NCI-H524 treated with DMSO at 0.1 percent for 48 hours (cell line): ENCODE measurements around the gene ZBTB7A.
"Not testable (repeated sequence)": the region's sequence is repeated elsewhere in the genome, so short reads cannot be mapped to it uniquely, and the experiment has no call there.

Experiments used
- DNase-seq: peaks from one replicate; lab custom pipeline; 2025; lab: John Stamatoyannopoulos, UW

Gene ZBTB7A

DNA sequence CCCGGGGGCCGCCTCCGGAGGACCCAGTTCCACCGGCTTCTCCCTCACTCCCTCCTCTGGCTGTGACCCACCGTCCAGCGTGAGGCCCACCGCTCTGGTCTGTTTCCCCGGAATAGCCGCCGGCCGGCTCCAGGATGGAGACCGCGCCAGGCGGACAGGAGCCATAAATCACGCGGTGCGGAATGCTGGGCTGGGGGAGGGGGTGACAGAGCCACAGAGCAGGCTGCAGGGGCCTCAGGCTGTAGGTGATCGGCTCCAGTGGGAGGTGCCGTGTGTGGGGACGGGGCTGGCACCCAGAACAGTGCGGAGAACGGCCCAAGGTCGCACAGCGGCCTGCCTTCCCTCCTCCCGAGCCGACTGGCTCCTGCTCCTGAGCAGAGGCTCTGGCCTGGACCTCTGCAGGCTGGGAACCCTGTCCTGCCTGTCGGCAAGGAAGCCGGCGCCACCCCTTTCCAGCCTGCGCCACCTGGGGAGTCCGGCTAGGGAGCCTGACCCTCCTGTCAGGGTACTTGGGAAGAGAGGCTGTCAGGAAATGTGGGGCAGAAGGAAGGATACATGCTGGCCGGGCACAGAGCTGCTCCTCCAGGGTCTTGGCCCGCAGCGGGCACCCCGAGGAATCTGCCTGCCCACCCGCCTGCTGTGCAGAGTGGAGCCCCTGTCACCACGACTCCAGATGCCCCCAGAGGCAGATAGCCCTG lies 50.8 kb downstream of the ZBTB7A start:
- DNase-seq = no peak

DNA sequence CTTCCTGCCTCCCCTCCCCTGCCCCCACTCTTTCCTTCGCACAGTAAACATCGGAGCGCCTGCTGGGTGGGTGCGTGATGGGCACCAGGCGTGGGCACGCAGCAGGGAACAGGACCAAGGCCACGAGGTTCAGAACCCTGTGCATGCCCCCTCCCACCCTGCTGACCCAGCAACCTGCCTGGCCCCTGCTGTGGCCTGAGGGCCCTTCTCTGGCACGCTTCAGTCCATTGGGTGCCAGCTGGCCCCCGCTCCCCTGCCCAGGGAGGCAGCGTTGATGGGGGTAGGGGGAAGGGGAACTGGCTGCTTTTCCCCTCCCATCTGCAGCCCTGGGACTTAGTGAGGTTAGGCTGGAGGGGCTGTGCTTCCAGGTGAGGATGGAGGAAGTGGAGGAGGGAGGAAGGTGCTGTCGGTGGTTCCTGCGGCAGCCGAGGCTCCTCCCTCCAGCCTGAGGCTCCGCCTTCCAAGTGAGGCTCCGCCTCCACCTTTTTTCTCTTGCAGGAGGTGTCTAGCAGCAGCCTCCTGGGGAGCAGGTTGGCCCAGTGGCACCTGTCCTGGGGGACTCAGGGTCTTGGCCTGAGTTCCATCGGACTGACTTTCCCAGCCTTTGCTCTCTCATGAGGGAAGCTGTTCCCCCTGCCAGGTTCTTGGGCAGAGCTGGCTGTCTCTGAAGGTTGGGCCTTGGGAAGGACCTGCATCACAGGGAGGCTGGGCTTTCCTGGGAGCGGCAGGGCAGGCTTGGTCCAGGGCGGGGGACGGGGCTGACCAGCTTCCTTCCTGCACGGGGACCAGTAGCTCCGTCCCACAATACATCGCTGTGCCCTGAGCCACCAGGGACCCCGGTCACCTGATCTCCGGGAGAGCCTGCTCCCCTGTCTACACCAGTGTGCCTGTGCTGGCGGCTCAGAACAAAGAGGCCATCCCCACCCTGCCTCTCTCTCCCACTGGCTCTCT lies 51.9 kb downstream of the ZBTB7A start:
- DNase-seq = no peak

DNA sequence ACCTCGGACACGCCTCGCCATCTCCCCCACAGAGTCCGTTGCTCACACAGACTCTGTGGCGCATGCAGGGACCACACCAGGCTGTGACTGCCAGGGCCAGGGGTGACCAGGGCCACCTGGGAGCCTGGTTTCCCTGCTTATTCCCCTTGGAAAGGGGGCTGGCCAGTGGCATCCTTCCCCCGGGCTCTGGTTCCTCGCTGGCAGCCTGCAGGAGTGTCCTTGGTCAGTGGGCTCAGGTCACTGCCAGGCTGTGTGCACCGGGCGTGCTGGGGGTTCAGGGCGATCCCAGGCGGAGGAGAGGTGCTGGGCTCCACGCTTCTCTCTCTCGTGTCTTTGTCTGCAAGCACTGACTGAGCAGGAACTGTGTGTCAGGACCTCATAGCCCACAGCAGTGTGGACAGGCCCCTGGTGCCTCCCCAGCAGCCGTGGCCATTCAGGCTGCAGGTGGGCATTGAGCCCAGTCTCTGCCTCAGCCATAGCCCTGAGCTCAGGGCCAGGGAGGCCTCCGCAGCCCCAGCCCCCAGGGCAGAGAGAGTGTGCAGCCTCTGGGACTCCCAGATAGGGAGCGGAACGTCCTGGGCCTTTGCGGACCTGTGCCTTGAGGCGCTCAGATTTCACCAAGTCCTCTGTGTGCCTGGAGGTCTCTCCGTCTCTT lies 52.7 kb downstream of the ZBTB7A start:
- DNase-seq = no peak

DNA sequence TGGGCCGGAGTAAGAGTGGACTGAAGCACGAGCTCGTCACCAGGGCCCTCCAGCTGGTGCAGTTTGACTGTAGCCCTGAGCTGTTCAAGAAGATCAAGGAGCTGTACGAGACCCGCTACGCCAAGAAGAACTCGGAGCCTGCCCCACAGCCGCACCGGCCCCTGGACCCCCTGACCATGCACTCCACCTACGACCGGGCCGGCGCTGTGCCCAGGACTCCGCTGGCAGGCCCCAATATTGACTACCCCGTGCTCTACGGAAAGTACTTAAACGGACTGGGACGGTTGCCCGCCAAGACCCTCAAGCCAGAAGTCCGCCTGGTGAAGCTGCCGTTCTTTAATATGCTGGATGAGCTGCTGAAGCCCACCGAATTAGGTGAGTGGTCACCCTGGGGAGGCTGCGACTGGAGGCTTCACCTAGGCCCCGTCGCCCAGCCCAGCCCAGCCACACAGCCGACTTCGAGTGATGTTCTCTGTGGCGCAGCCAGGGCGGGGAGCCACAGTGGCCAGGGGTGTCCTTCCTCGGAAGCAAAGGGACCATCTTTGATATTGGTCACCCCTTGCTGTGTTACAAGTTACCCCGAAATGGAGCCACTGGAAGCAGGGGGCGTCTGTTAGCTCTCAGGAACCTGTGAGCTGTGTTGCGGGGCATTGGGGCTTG lies 53.6 kb downstream of the ZBTB7A start:
- no peak for DNase-seq

DNA sequence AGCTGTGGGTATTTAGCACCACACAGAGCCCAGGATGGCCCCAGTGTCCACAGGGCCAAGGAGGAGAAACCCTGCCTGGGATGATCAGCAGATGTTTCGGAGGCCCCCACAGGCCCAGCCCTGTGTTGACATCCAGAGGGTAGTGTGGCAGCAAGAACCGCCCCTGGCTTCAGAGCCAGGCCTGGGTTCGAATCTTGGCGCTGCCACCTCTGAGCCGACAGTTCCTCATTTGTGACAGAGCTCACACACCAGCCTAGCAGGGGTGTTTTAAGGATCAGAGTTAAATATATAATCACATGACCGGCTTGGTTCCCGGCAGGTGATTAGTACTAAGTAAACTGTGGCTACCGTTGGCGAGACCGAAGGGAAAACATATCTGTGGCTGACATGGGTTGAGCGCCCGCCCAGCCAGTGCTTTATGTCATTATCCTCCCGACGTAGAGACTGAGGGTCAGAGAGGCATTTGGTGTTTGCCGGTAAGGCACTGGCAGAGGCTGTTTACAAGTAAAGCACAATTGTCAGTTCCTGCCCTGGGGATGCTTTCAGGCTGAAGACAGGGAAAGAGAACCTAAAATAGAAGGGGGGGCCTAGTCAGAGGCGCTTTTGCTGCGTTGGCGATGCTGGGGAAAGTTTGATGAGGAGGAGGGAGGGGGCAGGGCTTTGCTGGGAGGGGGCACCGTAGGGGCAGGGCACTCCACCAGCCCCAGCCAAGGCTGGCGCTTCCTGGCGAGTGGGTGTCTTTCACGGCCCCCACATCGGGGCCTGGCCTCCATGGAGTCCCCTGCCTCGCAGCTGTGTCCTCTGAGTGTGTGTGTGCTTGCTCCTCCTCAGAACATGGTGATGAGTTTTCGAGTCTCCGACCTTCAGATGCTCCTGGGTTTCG lies 54.4 kb downstream of the ZBTB7A start:
- DNase-seq = no peak

DNA sequence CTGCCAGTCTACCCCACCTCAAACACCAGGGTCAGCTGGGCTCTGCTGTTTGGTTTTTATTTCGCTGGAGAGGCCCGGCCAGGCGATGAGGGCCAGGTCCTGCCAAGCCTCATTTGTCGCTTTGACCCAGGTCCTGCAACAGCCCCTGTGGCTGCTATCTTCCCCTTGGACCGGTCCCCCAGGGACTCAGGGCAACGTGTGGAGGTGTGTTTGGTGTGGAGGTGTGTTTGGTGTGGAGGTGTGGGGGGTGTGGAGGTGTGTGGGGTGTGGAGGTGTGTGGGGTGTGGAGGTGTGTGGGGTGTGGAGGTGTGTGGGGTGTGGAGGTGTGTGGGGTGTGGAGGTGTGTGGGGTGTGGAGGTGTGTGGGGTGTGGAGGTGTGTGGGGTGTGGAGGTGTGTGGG lies 55.3 kb downstream of the ZBTB7A start:
- not testable (repeated sequence) for DNase-seq

DNA sequence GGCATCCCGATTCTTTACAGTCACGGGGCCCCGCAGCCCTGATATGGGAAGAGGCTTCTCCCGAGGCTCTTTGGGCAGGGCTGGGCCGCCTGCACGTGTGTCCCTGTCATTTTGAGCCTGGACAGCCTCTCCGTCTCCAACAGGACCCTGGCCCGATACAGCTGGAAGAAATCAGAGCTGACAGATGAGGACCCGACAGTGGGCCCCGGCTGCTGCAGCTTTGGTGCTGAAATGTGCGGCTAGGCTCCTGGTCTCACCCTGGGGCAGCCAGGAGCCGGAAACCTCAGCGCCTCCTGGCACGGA lies 55.9 kb downstream of the ZBTB7A start:
- DNase-seq = no peak

DNA sequence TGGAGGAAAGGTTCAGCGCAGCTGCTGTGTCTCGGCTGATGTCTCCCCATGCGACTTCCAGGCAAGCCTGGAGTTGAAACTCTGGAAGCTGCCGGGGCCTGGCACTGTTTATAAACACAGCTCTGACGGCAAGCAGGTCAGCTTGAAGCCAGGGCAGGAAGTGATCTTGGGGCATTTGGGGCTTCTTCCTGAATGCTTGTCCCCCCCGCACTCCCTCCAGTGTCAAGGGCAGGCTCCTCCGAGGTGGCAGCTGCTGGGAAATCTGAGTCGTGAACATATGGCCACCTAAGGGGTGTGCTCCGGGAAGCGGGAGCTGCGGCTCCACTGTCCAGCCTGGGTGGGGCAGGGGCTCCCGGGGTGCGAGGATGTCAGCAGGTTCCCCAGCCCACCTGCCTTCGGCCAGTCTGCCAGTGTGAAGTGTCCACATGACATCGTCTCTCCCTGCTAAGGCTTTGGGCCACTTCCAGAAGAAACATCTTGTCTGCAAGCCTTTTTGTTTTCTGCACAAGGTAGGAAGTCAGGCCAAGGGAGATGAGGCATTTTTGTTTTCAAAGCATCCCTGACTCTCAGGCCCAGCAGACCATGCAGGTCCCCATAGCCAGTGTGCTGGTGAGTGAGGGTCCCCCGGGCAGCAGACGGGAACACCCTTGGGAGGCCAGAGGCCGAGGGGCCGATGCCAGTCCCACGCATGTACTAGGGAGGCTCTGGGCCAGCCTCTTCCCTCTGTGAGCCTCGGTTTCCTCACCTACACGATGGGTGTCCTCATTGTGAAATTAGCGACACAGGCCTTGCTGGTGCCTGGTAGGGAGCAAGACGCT lies 56.5 kb downstream of the ZBTB7A start:
- peak; percentile 74 for DNase-seq

DNA sequence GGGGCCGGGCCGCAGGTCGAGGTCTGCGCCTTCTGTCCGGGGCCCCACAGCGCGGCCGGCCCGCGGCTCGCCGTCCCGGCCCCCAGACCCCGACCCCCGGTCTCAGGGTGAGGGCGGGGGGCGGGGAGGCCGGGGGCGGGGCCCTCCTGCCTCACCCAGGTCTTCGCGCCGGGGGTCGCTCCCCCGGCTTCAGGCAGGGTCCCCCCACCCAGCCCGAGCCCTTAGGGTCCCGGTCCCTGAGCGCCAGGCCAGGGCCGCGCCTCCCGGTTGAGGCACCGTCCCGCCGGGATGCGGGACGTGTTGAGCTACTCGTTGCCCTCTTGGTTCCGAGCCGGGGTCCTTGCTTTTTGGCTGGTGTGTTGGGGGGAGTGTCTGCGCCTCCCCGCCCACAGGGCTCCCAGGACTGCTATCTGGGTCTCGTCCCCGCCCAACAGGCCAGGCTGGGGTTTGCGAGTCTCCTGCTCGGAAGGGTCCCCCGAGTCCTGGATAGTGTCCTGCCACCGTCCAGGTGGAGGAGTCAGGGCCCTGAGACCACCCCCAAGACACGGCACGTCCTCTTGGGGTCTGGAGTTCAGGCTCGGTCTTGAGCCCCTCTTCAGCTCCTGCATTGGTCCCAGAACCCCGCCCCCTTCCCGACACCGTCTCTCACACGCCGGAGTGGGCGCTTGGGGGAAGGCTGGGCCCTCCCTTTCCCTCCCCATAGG lies 58.7 kb downstream of the ZBTB7A start:
- DNase-seq = no peak

DNA sequence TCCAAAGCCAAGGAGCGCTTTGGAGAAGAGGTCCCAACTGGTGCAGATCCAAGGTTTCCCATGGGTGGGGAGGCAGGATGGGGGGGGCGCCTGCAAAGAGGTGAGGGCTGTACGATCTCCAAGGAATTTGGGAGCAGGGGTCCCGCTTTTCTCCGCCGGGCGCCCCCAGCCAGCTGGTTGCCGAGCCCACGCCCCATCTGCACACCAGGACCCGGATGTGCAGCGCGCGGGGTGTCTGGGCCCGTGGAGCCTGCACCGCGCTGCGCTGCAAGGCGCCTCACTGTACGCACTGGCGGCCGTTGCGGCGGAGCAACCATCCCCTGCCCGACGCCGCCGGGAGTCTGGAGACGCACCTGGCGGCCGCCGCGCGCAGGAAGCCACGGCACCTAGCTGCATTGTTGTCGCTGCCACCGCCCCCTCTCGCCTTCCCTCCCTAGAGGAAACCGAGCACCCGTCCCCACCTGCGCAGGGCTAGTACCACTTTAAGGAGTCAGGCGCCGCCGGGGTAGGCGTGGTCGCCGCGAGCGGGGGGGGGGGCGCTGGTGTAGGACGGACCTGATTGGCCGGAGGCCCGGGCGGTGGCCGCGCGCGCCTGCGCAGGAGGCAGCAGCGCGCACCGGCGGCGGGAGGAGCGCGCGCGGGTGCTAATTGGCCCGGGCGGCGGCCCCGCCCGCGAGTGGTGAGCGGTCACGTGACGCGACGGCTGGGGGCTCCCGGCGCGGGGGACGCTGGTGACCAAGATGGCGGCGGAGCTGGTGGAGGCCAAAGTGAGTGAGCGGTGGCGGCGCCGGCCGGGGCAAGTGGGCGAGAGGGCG lies 59.5 kb downstream of the ZBTB7A start, which contains the start of gene PIAS4:
PIAS4 (plus strand) TSS at position 716 of the 815 bp plus-strand sequence; CDS start at position 741, 25 bp downstream.
- peak; percentile 78 for DNase-seq

DNA sequence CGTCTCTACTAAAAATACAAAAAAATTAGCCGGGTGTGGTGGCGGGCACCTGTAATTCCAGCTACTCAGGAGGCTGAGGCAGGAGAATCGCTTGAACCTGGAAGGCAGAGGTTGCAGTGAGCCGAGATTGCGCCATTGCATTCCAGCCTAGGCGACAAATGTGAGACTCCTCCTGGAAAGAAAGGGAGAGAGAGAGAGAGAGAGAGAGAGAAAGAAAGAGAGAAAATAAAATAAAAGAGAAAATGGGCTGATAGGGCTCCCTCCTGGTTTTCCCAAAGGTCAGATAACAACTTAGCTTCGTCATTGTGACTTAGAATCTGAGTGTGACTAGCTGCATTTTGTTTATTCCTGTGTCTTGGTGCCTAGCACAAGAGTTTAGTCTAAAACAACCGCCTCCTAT lies 61.3 kb downstream of the ZBTB7A start:
- DNase-seq = not testable (repeated sequence)

DNA sequence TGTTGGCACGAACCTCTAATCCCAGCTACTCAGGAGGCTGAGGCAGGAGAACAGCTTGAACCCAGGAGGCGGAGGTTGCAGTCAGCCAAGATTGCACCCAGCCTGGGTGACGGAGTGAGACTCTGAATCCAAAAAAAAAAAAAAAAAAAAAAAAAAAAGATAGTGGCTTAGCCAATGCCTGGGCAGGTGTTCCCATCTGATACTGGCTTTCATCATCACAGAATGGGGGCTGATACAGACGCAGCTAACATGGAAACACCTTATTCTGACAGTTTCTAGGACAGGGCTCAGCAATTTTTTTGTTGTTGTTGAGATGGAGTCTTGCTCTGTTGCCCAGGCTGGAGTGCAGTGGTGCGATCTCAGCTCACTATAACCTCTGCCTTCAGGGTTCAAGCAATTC lies 65.9 kb downstream of the ZBTB7A start:
- DNase-seq = not testable (repeated sequence)

DNA sequence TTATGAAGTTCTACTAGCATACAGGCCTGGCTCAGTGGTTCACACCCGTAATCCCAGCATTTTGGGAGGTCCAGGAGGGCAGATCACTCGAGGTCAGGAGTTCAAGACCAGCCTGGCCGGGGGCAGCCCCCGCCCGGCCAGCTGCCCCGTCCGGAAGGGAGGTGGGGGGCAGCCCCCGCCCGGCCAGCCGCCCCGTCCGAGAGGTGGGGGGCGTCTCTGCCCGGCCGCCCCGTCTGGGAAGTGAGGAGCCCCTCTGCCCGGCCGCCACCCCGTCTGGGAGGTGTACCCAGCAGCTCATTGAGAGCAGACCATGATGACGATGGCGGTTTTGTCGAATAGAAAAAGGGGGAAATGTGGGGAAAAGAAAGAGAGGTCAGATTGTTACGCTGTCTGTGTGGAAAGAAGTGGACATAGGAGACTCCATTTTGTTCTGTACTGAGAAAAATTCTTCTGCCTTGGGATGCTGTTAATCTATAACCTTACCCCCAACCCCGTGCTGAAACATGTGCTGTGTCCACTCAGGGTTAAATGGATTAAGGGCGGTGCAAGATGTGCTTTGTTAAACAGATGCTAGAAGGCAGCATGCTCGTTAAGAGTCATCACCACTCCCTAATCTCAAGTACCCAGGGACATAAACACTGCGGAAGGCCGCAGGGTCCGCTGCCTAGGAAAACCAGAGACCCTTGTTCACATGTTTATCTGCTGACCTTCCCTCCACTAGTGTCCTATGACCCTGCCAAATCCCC lies 67.9 kb downstream of the ZBTB7A start:
- peak; percentile 12 for DNase-seq

DNA sequence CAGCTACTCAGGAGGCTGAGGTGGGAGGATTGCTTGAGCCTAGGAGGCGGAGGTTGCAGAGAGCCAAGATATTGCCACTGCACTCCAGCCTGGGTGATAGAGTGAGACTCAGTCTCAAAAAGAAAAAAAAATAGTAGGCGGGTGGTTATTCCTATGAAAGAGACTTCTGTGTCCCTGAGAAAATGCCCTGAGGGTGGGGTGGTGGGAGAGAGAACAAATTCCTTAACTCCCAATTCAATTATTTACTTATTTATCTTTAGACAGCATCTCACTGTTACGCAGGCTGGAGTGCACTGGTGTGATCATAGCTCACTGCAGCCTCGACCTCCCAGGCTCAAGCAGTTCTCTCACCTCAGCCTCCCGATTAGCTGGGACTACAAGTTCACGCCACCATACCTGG lies 71.1 kb downstream of the ZBTB7A start:
- no peak for DNase-seq
